ENCODE measurements around the gene PROKR1.

The PROKR1 gene

GRCh38 chr2:68692511-68692910 lies 49.1 kb downstream of the PROKR1 start:
- H4K8ac ChIP-seq (ENCODE audit: low read depth, low read length) = no peak overlapping the region
- no peak overlapping the region for H3K14ac ChIP-seq (ENCODE audit: low read length)
- no peak overlapping the region for H2BK12ac ChIP-seq (ENCODE audit: low read length)
- H2AFZ ChIP-seq (ENCODE audit: insufficient read depth, low read length, poor library complexity) = no peak overlapping the region
- no peaks in the 10 kb centered on the region for H3K79me2 ChIP-seq (ENCODE audit: control insufficient read depth, insufficient read depth, low read length, poor library complexity)
- no peak overlapping the region for H2BK120ac ChIP-seq (ENCODE audit: insufficient read depth, low read length, poor library complexity)
- H3K27me3 ChIP-seq (ENCODE audit: insufficient read depth, low read length) = no peaks in the 10 kb centered on the region
- no peaks in the 10 kb centered on the region for H3K36me3 ChIP-seq (ENCODE audit: control insufficient read depth in 1 of 2, insufficient read depth in 2 of 2, low read length in 2 of 2)
- no peaks in the 10 kb centered on the region for H3K4me1 ChIP-seq (ENCODE audit: control insufficient read depth in 1 of 2, insufficient read depth in 2 of 2, low read length in 2 of 2)
- peaks cover 2% of the 10 kb centered on the region for H3K9me3 ChIP-seq (ENCODE audit: insufficient read depth, low read depth, low read length)
- no peaks in the 10 kb centered on the region for H3K79me1 ChIP-seq (ENCODE audit: low read length)
- no peak overlapping the region for H4K12ac ChIP-seq (ENCODE audit: low read depth, low read length)
- no peak overlapping the region for H3K4ac ChIP-seq (ENCODE audit: low read depth, low read length)
- no peak overlapping the region for H3K18ac ChIP-seq (ENCODE audit: low read length)
- DNase-seq = no peak
- H2AK5ac ChIP-seq (ENCODE audit: low read length) = no peak overlapping the region
- H2BK5ac ChIP-seq (ENCODE audit: low read depth, low read length, poor library complexity) = no peak overlapping the region
- H3K4me3 ChIP-seq (ENCODE audit: low read depth, low read length) = no peak overlapping the region
- no peak overlapping the region for H3K9ac ChIP-seq (ENCODE audit: low read length)
- H3K4me2 ChIP-seq (ENCODE audit: low read length) = no peak overlapping the region
- H4K91ac ChIP-seq (ENCODE audit: low read depth, low read length) = no peak overlapping the region
- H3K27ac ChIP-seq (ENCODE audit: low read depth, low read length) = no peak overlapping the region
- no CpG with 5 or more reads among the region's 1 CpG for WGBS (ENCODE audit: extremely low coverage, insufficient coverage, insufficient read length)
- no peak overlapping the region for H3K23ac ChIP-seq (ENCODE audit: low read length)

GRCh38 chr2:68693951-68694350 lies 50.6 kb downstream of the PROKR1 start:
- H2BK5ac ChIP-seq (ENCODE audit: low read depth, low read length, poor library complexity) = no peak overlapping the region
- H3K9me3 ChIP-seq (ENCODE audit: insufficient read depth, low read depth, low read length) = peaks cover 2% of the 10 kb centered on the region
- no peaks in the 10 kb centered on the region for H3K79me1 ChIP-seq (ENCODE audit: low read length)
- H4K8ac ChIP-seq (ENCODE audit: low read depth, low read length) = no peak overlapping the region
- H3K27ac ChIP-seq (ENCODE audit: low read depth, low read length) = no peak overlapping the region
- H3K18ac ChIP-seq (ENCODE audit: low read length) = no peak overlapping the region
- H3K79me2 ChIP-seq (ENCODE audit: control insufficient read depth, insufficient read depth, low read length, poor library complexity) = no peaks in the 10 kb centered on the region
- H3K9ac ChIP-seq (ENCODE audit: low read length) = no peak overlapping the region
- no peak overlapping the region for H3K4me3 ChIP-seq (ENCODE audit: low read depth, low read length)
- no peak overlapping the region for H3K4me2 ChIP-seq (ENCODE audit: low read length)
- H4K91ac ChIP-seq (ENCODE audit: low read depth, low read length) = no peak overlapping the region
- H2BK12ac ChIP-seq (ENCODE audit: low read length) = no peak overlapping the region
- H2AK5ac ChIP-seq (ENCODE audit: low read length) = no peak overlapping the region
- no peak overlapping the region for H2AFZ ChIP-seq (ENCODE audit: insufficient read depth, low read length, poor library complexity)
- no peak overlapping the region for H3K4ac ChIP-seq (ENCODE audit: low read depth, low read length)
- H3K27me3 ChIP-seq (ENCODE audit: insufficient read depth, low read length) = no peaks in the 10 kb centered on the region
- H3K14ac ChIP-seq (ENCODE audit: low read length) = no peak overlapping the region
- H3K36me3 ChIP-seq (ENCODE audit: control insufficient read depth in 1 of 2, insufficient read depth in 2 of 2, low read length in 2 of 2) = no peaks in the 10 kb centered on the region
- H4K12ac ChIP-seq (ENCODE audit: low read depth, low read length) = no peak overlapping the region
- no peak for DNase-seq
- H2BK120ac ChIP-seq (ENCODE audit: insufficient read depth, low read length, poor library complexity) = no peak overlapping the region
- H3K4me1 ChIP-seq (ENCODE audit: control insufficient read depth in 1 of 2, insufficient read depth in 2 of 2, low read length in 2 of 2) = no peaks in the 10 kb centered on the region
- WGBS (ENCODE audit: extremely low coverage, insufficient coverage, insufficient read length) = no CpG with 5 or more reads among the region's 2 CpGs
- H3K23ac ChIP-seq (ENCODE audit: low read length) = no peak overlapping the region

GRCh38 chr2:68695971-68696370 lies 52.6 kb downstream of the PROKR1 start:
- H3K36me3 ChIP-seq (ENCODE audit: control insufficient read depth in 1 of 2, insufficient read depth in 2 of 2, low read length in 2 of 2) = no peaks in the 10 kb centered on the region
- peaks cover 4% of the 10 kb centered on the region for H3K9me3 ChIP-seq (ENCODE audit: insufficient read depth, low read depth, low read length)
- no peak overlapping the region for H2BK12ac ChIP-seq (ENCODE audit: low read length)
- no peaks in the 10 kb centered on the region for H3K4me1 ChIP-seq (ENCODE audit: control insufficient read depth in 1 of 2, insufficient read depth in 2 of 2, low read length in 2 of 2)
- DNase-seq = no peak
- no peaks in the 10 kb centered on the region for H3K79me2 ChIP-seq (ENCODE audit: control insufficient read depth, insufficient read depth, low read length, poor library complexity)
- no peak overlapping the region for H4K91ac ChIP-seq (ENCODE audit: low read depth, low read length)
- no peak overlapping the region for H2AFZ ChIP-seq (ENCODE audit: insufficient read depth, low read length, poor library complexity)
- H3K14ac ChIP-seq (ENCODE audit: low read length) = no peak overlapping the region
- no peak overlapping the region for H3K9ac ChIP-seq (ENCODE audit: low read length)
- no peak overlapping the region for H3K23ac ChIP-seq (ENCODE audit: low read length)
- H4K12ac ChIP-seq (ENCODE audit: low read depth, low read length) = no peak overlapping the region
- no peak overlapping the region for H2BK120ac ChIP-seq (ENCODE audit: insufficient read depth, low read length, poor library complexity)
- H3K4me3 ChIP-seq (ENCODE audit: low read depth, low read length) = no peak overlapping the region
- H3K27ac ChIP-seq (ENCODE audit: low read depth, low read length) = no peak overlapping the region
- WGBS (ENCODE audit: extremely low coverage, insufficient coverage, insufficient read length) = no CpG with 5 or more reads among the region's 4 CpGs
- H3K79me1 ChIP-seq (ENCODE audit: low read length) = no peaks in the 10 kb centered on the region
- no peak overlapping the region for H4K8ac ChIP-seq (ENCODE audit: low read depth, low read length)
- no peaks in the 10 kb centered on the region for H3K27me3 ChIP-seq (ENCODE audit: insufficient read depth, low read length)
- no peak overlapping the region for H3K4me2 ChIP-seq (ENCODE audit: low read length)
- H3K18ac ChIP-seq (ENCODE audit: low read length) = no peak overlapping the region
- no peak overlapping the region for H2AK5ac ChIP-seq (ENCODE audit: low read length)
- no peak overlapping the region for H2BK5ac ChIP-seq (ENCODE audit: low read depth, low read length, poor library complexity)
- no peak overlapping the region for H3K4ac ChIP-seq (ENCODE audit: low read depth, low read length)

GRCh38 chr2:68696554-68696953 lies 53.2 kb downstream of the PROKR1 start:
- no CpG with 5 or more reads among the region's 2 CpGs for WGBS (ENCODE audit: extremely low coverage, insufficient coverage, insufficient read length)
- H2BK12ac ChIP-seq (ENCODE audit: low read length) = no peak overlapping the region
- no peak overlapping the region for H4K12ac ChIP-seq (ENCODE audit: low read depth, low read length)
- no peak overlapping the region for H3K23ac ChIP-seq (ENCODE audit: low read length)
- no peaks in the 10 kb centered on the region for H3K79me2 ChIP-seq (ENCODE audit: control insufficient read depth, insufficient read depth, low read length, poor library complexity)
- no peak overlapping the region for H3K4me2 ChIP-seq (ENCODE audit: low read length)
- no peak overlapping the region for H3K14ac ChIP-seq (ENCODE audit: low read length)
- H3K36me3 ChIP-seq (ENCODE audit: control insufficient read depth in 1 of 2, insufficient read depth in 2 of 2, low read length in 2 of 2) = no peaks in the 10 kb centered on the region
- H3K9me3 ChIP-seq (ENCODE audit: insufficient read depth, low read depth, low read length) = peaks cover 4% of the 10 kb centered on the region
- H3K9ac ChIP-seq (ENCODE audit: low read length) = no peak overlapping the region
- H3K79me1 ChIP-seq (ENCODE audit: low read length) = no peaks in the 10 kb centered on the region
- DNase-seq = no peak
- H2AK5ac ChIP-seq (ENCODE audit: low read length) = no peak overlapping the region
- no peak overlapping the region for H2BK5ac ChIP-seq (ENCODE audit: low read depth, low read length, poor library complexity)
- no peaks in the 10 kb centered on the region for H3K27me3 ChIP-seq (ENCODE audit: insufficient read depth, low read length)
- H2BK120ac ChIP-seq (ENCODE audit: insufficient read depth, low read length, poor library complexity) = no peak overlapping the region
- no peak overlapping the region for H4K8ac ChIP-seq (ENCODE audit: low read depth, low read length)
- H3K4me1 ChIP-seq (ENCODE audit: control insufficient read depth in 1 of 2, insufficient read depth in 2 of 2, low read length in 2 of 2) = no peaks in the 10 kb centered on the region
- no peak overlapping the region for H3K18ac ChIP-seq (ENCODE audit: low read length)
- no peak overlapping the region for H3K27ac ChIP-seq (ENCODE audit: low read depth, low read length)
- no peak overlapping the region for H3K4me3 ChIP-seq (ENCODE audit: low read depth, low read length)
- H4K91ac ChIP-seq (ENCODE audit: low read depth, low read length) = no peak overlapping the region
- no peak overlapping the region for H2AFZ ChIP-seq (ENCODE audit: insufficient read depth, low read length, poor library complexity)
- no peak overlapping the region for H3K4ac ChIP-seq (ENCODE audit: low read depth, low read length)
